DMS153 treated with DMSO at 0.1 percent for 48 hours (cell line): Measurements from ENCODE around the gene GCSH.
"Not testable (repeated sequence)": the region's sequence is repeated elsewhere in the genome, so short reads cannot be mapped to it uniquely, and the experiment has no call there.

ENCODE experiments used
- DNase-seq: peaks from one replicate; lab custom pipeline; 2025; ENCODE audit not compliant: unreplicated experiment; lab: John Stamatoyannopoulos, UW

GCSH gene

GRCh38 chr16:81095953-81096714, at the start of gene GCSH:
Gene GCSH, minus strand, starts transcription at chr16:81096395. Its CDS starts 117 bp downstream, at chr16:81096278.
- peak; percentile 97 for DNase-seq

- DNase-seq: no peak
Observed at GRCh38 chr16:81143921-81144471, 47.8 kb upstream of the GCSH start.

- DNase-seq: no peak
Observed at GRCh38 chr16:81142864-81143263, 46.7 kb upstream of the GCSH start.

- DNase-seq: no peak
Observed at GRCh38 chr16:81140930-81141780, 45.0 kb upstream of the GCSH start.

- DNase-seq: no peak
Observed at GRCh38 chr16:81138831-81139557, 42.8 kb upstream of the GCSH start.

GRCh38 chr16:81137754-81138153, 41.6 kb upstream of the GCSH start:
- no peak for DNase-seq

- DNase-seq: no peak
Observed at GRCh38 chr16:81136390-81137335, 40.5 kb upstream of the GCSH start.

- DNase-seq: no peak
Observed at GRCh38 chr16:81130126-81130525, 33.9 kb upstream of the GCSH start.

- DNase-seq: no peak
Observed at GRCh38 chr16:81128726-81129524, 32.7 kb upstream of the GCSH start.

GRCh38 chr16:81127051-81127450, 30.9 kb upstream of the GCSH start:
- DNase-seq: no peak

GRCh38 chr16:81123092-81123852, 27.1 kb upstream of the GCSH start:
- DNase-seq: no peak

GRCh38 chr16:81121474-81121990, 25.3 kb upstream of the GCSH start:
- no peak for DNase-seq

GRCh38 chr16:81117436-81117835, 21.2 kb upstream of the GCSH start:
- DNase-seq: no peak

- no peak for DNase-seq
Observed at GRCh38 chr16:81116285-81116684, 20.1 kb upstream of the GCSH start.

GRCh38 chr16:81112453-81112852, 16.3 kb upstream of the GCSH start:
- DNase-seq: no peak

GRCh38 chr16:81109274-81109673, 13.1 kb upstream of the GCSH start:
- not testable (repeated sequence) for DNase-seq

- DNase-seq: no peak
Observed at GRCh38 chr16:81107511-81107910, 11.3 kb upstream of the GCSH start.

- no peak for DNase-seq
Observed at GRCh38 chr16:81106826-81107503, 10.8 kb upstream of the GCSH start.
